Esophagus mucosa (tissue), 1 donor: ENCODE measurements around the gene ZNRF4. TPM values are rescaled to one million over a fixed set of nuclear protein-coding genes. Genes with fewer than 3 reads are reported as not detected.
A peak's percentile ranks its signal among the peaks of the same experiment; 100 is the strongest.
"Not testable (repeated sequence)": the region's sequence is repeated elsewhere in the genome, so short reads cannot be mapped to it uniquely, and the experiment has no call there.

Source experiments
- ATAC-seq: fragments of 200-7000 bp; cut with Tn5 transposase; one replicate; pipeline ENCODE4 v1.9.1; 2020
- total RNA-seq: library from RNA; stranded (reverse); gene quantifications from one replicate; pipeline ENCODE4 v1.2.4, GENCODE V29; 2023
- donor health status: DM: yes; HTN: yes; CAD: no.

The ZNRF4 gene
- total RNA-seq, 1 donor from 2014 or later = not detected

- no peak for ATAC-seq
Observed at GRCh38 chr19:5477451-5478215, 22.4 kb downstream of the ZNRF4 start.

- ATAC-seq = no peak
Observed at GRCh38 chr19:5478241-5478924, 23.2 kb downstream of the ZNRF4 start.

GRCh38 chr19:5478925-5479588 is 23.8 kb downstream of the ZNRF4 start:
- no peak for ATAC-seq

- ATAC-seq = no peak
Observed at GRCh38 chr19:5479958-5480357, 24.7 kb downstream of the ZNRF4 start.

GRCh38 chr19:5480427-5480836 is 25.2 kb downstream of the ZNRF4 start:
- peak; percentile 21 for ATAC-seq

GRCh38 chr19:5481957-5482356 is 26.7 kb downstream of the ZNRF4 start:
- ATAC-seq = no peak

GRCh38 chr19:5484398-5485285 is 29.4 kb downstream of the ZNRF4 start:
- ATAC-seq = no peak

- ATAC-seq = no peak
Observed at GRCh38 chr19:5485286-5485636, 30.0 kb downstream of the ZNRF4 start.

GRCh38 chr19:5485658-5486057 is 30.4 kb downstream of the ZNRF4 start:
- ATAC-seq = not testable (repeated sequence)

- peak; percentile 80 for ATAC-seq
Observed at GRCh38 chr19:5487222-5487621, 32.0 kb downstream of the ZNRF4 start.

- no peak for ATAC-seq
Observed at GRCh38 chr19:5489551-5489950, 34.3 kb downstream of the ZNRF4 start.

- ATAC-seq = no peak
Observed at GRCh38 chr19:5491565-5491964, 36.3 kb downstream of the ZNRF4 start.

- ATAC-seq = no peak
Observed at GRCh38 chr19:5492281-5492634, 37.0 kb downstream of the ZNRF4 start.

GRCh38 chr19:5492635-5493409 is 37.6 kb downstream of the ZNRF4 start:
- ATAC-seq = no peak

GRCh38 chr19:5494773-5495172 is 39.6 kb downstream of the ZNRF4 start:
- ATAC-seq = no peak

- no peak for ATAC-seq
Observed at GRCh38 chr19:5495792-5496191, 40.6 kb downstream of the ZNRF4 start.

- no peak for ATAC-seq
Observed at GRCh38 chr19:5497297-5497696, 42.1 kb downstream of the ZNRF4 start.

- ATAC-seq = no peak
Observed at GRCh38 chr19:5498830-5499550, 43.8 kb downstream of the ZNRF4 start.

- no peak for ATAC-seq
Observed at GRCh38 chr19:5501907-5502306, 46.7 kb downstream of the ZNRF4 start.

GRCh38 chr19:5503598-5503997 is 48.4 kb downstream of the ZNRF4 start:
- no peak for ATAC-seq

- ATAC-seq = no peak
Observed at GRCh38 chr19:5504114-5504513, 48.9 kb downstream of the ZNRF4 start.
